M059J (cell line): ENCODE data around the gene MPST. TPM values are rescaled to one million over a fixed set of nuclear protein-coding genes. Genes with fewer than 3 reads are reported as not detected.

ENCODE experiments used
- DNase-seq: peaks from one replicate; pipeline ENCODE4 v3.0.0-alpha.2; 2012; ENCODE audit warnings: low read depth
- total RNA-seq: library from RNA; depleted of rRNA; stranded (reverse); fragments of >200 nt; shearing (Covaris generic); gene quantifications from 2 replicates; pipeline ENCODE4 v1.2.3, GENCODE V29; 2014

MPST gene
- total RNA-seq, 1 experiment from 2014 or later, result 53.0 TPM

GRCh38 chr22:37044634-37045625 lies 25.4 kb downstream of the MPST start:
- peak; percentile 21 for DNase-seq

GRCh38 chr22:37045958-37046357 lies 26.4 kb downstream of the MPST start:
- peak; percentile 20 for DNase-seq

GRCh38 chr22:37046589-37046988 lies 27.0 kb downstream of the MPST start:
- no peak for DNase-seq

GRCh38 chr22:37047006-37047405 lies 27.5 kb downstream of the MPST start:
- DNase-seq, result no peak

GRCh38 chr22:37048133-37048532 lies 28.6 kb downstream of the MPST start:
- no peak for DNase-seq

GRCh38 chr22:37049224-37049623 lies 29.7 kb downstream of the MPST start:
- DNase-seq, result no peak

GRCh38 chr22:37050913-37051312 lies 31.4 kb downstream of the MPST start:
- no peak for DNase-seq

GRCh38 chr22:37051391-37052385 lies 32.1 kb downstream of the MPST start, which contains the start of gene KCTD17:
TSS of gene KCTD17 (plus strand) at chr22:37051742. CDS start at chr22:37051761, 19 bp downstream.
- peak; percentile 54 for DNase-seq

- DNase-seq, result no peak
Measured at GRCh38 chr22:37052386-37053309, 33.1 kb downstream of the MPST start.

GRCh38 chr22:37053310-37054055 lies 33.9 kb downstream of the MPST start:
- no peak for DNase-seq

- DNase-seq, result no peak
Measured at GRCh38 chr22:37054056-37054395, 34.5 kb downstream of the MPST start.

- no peak for DNase-seq
Measured at GRCh38 chr22:37054600-37055365, 35.2 kb downstream of the MPST start.

- DNase-seq, result no peak
Measured at GRCh38 chr22:37056246-37056645, 36.7 kb downstream of the MPST start.

GRCh38 chr22:37057226-37057625 lies 37.7 kb downstream of the MPST start:
- no peak for DNase-seq

- DNase-seq, result no peak
Measured at GRCh38 chr22:37057796-37058510, 38.4 kb downstream of the MPST start.

GRCh38 chr22:37058917-37059701 lies 39.6 kb downstream of the MPST start:
- DNase-seq, result no peak

GRCh38 chr22:37059876-37060449 lies 40.4 kb downstream of the MPST start:
- DNase-seq, result no peak
